Measurements from ENCODE around the gene SIGLEC5. TPM values are rescaled to one million over a fixed set of nuclear protein-coding genes. Genes with fewer than 3 reads are reported as not detected.

Gene SIGLEC5
- total RNA-seq, 1 donor = under 0.01 TPM

GRCh38 chr19:51566489-51567100 lies 63.6 kb downstream of the SIGLEC5 start:
- Histone ChIP-seq H3K9me3 (ENCODE audit: low read depth, low read length) (no peaks in the 10 kb centered on the region), H3K4me2 (ENCODE audit: insufficient read depth, low read length) (no peak overlapping the region)
- DNase-seq (ENCODE audit: insufficient read length, low spot score, missing footprints) = no peak

GRCh38 chr19:51565583-51565982 lies 64.6 kb downstream of the SIGLEC5 start:
- Histone ChIP-seq H4K20me1 (ENCODE audit: insufficient read depth, low read length) (no peaks in the 10 kb centered on the region), H3K4me2 (ENCODE audit: insufficient read depth, low read length) (no peak overlapping the region), H3K27ac (ENCODE audit: low read depth, low read length) (no peak overlapping the region), H3K79me2 (ENCODE audit: insufficient read depth, low read length) (no peaks in the 10 kb centered on the region), H3K4me3 (ENCODE audit: insufficient read depth, low read length) (no peak overlapping the region), H2AFZ (ENCODE audit: low read length) (no peak overlapping the region), H3K4me1 (ENCODE audit: insufficient read depth, low read length) (no peaks in the 10 kb centered on the region), H3K27me3 (ENCODE audit: insufficient read depth, low read length) (peaks cover 6% of the 10 kb centered on the region), H3K36me3 (ENCODE audit: insufficient read depth, low read length) (no peaks in the 10 kb centered on the region), H3K9me3 (ENCODE audit: low read depth, low read length) (no peaks in the 10 kb centered on the region)
- TF ChIP-seq CTCF (IDR thresholded peaks at IDR 0.05; ENCODE audit: extremely low read depth, low read depth, low read length) = no peak
- DNase-seq (ENCODE audit: insufficient read length, low spot score, missing footprints) = no peak

More at GRCh38 chr19:51566489-51567100, 63.6 kb downstream of the SIGLEC5 start:
- peaks cover 6% of the 10 kb centered on the region for H3K79me2 ChIP-seq (ENCODE audit: insufficient read depth, low read length)
- no peak overlapping the region for H2AFZ ChIP-seq (ENCODE audit: low read length)
- no peaks in the 10 kb centered on the region for H4K20me1 ChIP-seq (ENCODE audit: insufficient read depth, low read length)
- no peaks in the 10 kb centered on the region for H3K36me3 ChIP-seq (ENCODE audit: insufficient read depth, low read length)
- no peak overlapping the region for H3K4me3 ChIP-seq (ENCODE audit: insufficient read depth, low read length)
- H3K27ac ChIP-seq (ENCODE audit: low read depth, low read length) = no peak overlapping the region
- H3K27me3 ChIP-seq (ENCODE audit: insufficient read depth, low read length) = peaks cover 6% of the 10 kb centered on the region
- H3K4me1 ChIP-seq (ENCODE audit: insufficient read depth, low read length) = no peaks in the 10 kb centered on the region
- TF ChIP-seq CTCF (IDR thresholded peaks at IDR 0.05; ENCODE audit: extremely low read depth, low read depth, low read length) = no peak

GRCh38 chr19:51564791-51565190 lies 65.4 kb downstream of the SIGLEC5 start:
- peaks cover 6% of the 10 kb centered on the region for H3K27me3 ChIP-seq (ENCODE audit: insufficient read depth, low read length)
- no peaks in the 10 kb centered on the region for H4K20me1 ChIP-seq (ENCODE audit: insufficient read depth, low read length)
- H3K4me1 ChIP-seq (ENCODE audit: insufficient read depth, low read length) = no peaks in the 10 kb centered on the region
- no peaks in the 10 kb centered on the region for H3K79me2 ChIP-seq (ENCODE audit: insufficient read depth, low read length)
- no peak overlapping the region for H3K4me3 ChIP-seq (ENCODE audit: insufficient read depth, low read length)
- no peak overlapping the region for H3K27ac ChIP-seq (ENCODE audit: low read depth, low read length)
- H2AFZ ChIP-seq (ENCODE audit: low read length) = no peak overlapping the region
- H3K4me2 ChIP-seq (ENCODE audit: insufficient read depth, low read length) = no peak overlapping the region
- no peaks in the 10 kb centered on the region for H3K36me3 ChIP-seq (ENCODE audit: insufficient read depth, low read length)
- no peak for DNase-seq (ENCODE audit: insufficient read length, low spot score, missing footprints)
- TF ChIP-seq CTCF (IDR thresholded peaks at IDR 0.05; ENCODE audit: extremely low read depth, low read depth, low read length) = no peak
- H3K9me3 ChIP-seq (ENCODE audit: low read depth, low read length) = no peaks in the 10 kb centered on the region

Small RNA genes within 50 kb of the gene (small RNA-seq; reads per million reads assigned to genes)
- gene AC018755.2 = not detected

Other genes starting within 250 kb of the SIGLEC5 start
- not detected in 2 replicates for gene LIM2, start 242.4 kb downstream of the SIGLEC5 start, total RNA-seq
- not detected in 2 replicates for gene C19orf84, start 239.8 kb downstream of the SIGLEC5 start, total RNA-seq
- gene SIGLEC10, start 212.8 kb downstream of the SIGLEC5 start, total RNA-seq = not detected in 2 replicates
- gene SIGLEC8, start 171.9 kb downstream of the SIGLEC5 start, total RNA-seq = not detected in 2 replicates
- not detected in 2 replicates for gene CEACAM18, start 151.9 kb downstream of the SIGLEC5 start, total RNA-seq
- gene SIGLEC12, start 128.6 kb downstream of the SIGLEC5 start, total RNA-seq = under 0.01 TPM in 1 of 2 replicates, not detected in the other
- not detected in 2 replicates for gene SIGLEC6, start 98.7 kb downstream of the SIGLEC5 start, total RNA-seq
- 6.2 and 7.6 TPM in 2 replicates for gene ZNF175, start 59.1 kb downstream of the SIGLEC5 start, total RNA-seq
- gene SIGLEC14, start 16.4 kb upstream of the SIGLEC5 start, total RNA-seq = not detected in 2 replicates
- 9.4 and 12.7 TPM in 2 replicates for gene SPACA6, start 62.9 kb upstream of the SIGLEC5 start, total RNA-seq
- 5.4 and 6.2 TPM in 2 replicates for gene HAS1, start 93.6 kb upstream of the SIGLEC5 start, total RNA-seq
- gene FPR1, start 121.5 kb upstream of the SIGLEC5 start, total RNA-seq = 4.4 and 5.1 TPM in 2 replicates
- 0.29 and 0.36 TPM in 2 replicates for gene FPR2, start 130.8 kb upstream of the SIGLEC5 start, total RNA-seq
- 0.59 and 1.1 TPM in 2 replicates for gene FPR3, start 164.8 kb upstream of the SIGLEC5 start, total RNA-seq

All from osteoblast (primary cell).